Colonic mucosa (tissue), 4 donors: ENCODE results near the gene OR14A2. TPM values are rescaled to one million over a fixed set of nuclear protein-coding genes. Genes with fewer than 3 reads are reported as not detected.
"Not testable (repeated sequence)": the region's sequence is repeated elsewhere in the genome, so short reads cannot be mapped to it uniquely, and the experiment has no call there.

Source experiments
- DNase-seq: peaks from one replicate; pipeline ENCODE4 v3.0.0-alpha.2; 2020
- H3K27ac ChIP-seq: fragments of 200-600 bp; one replicate; pipeline ENCODE4 v1.8.0; 2021
- H3K27me3 ChIP-seq: fragments of 200-600 bp; one replicate; pipeline ENCODE4 v1.8.0; 2021
- H3K36me3 ChIP-seq: fragments of 200-600 bp; one replicate; pipeline ENCODE4 v1.8.0; 2021
- H3K4me1 ChIP-seq: fragments of 200-600 bp; one replicate; pipeline ENCODE4 v1.8.0; 2021; ENCODE audit warnings: mild to moderate bottlenecking
- H3K4me3 ChIP-seq: fragments of 200-600 bp; one replicate; pipeline ENCODE4 v1.8.0; 2021
- H3K9ac ChIP-seq, 2 donors: one replicate each; pipeline ENCODE4 v1.7.0; 2013; ENCODE audit warnings: control low read depth in 2 of 2, low read depth in 2 of 2, low read length in 2 of 2
- H3K9me3 ChIP-seq: fragments of 200-600 bp; one replicate; pipeline ENCODE4 v1.8.0; 2021
- intact Hi-C: fragments of 100-400 bp; cut with DNase I; formaldehyde crosslinking; loops from one replicate; pipeline ENCODE4 v1.14.1; 2022
- total RNA-seq, 2 donors: library from RNA; stranded (reverse); fragmentation: NEBNext Ultra II Directional in 1 of 2; extraction: Animal tissue kit (Norgen Biotek cat#: 25700) in 1 of 2; gene quantifications; one replicate each; pipeline ENCODE4 v1.2.1, GENCODE V29; 2021
- TF ChIP-seq, protein P1 (sequence below): fragments of 200-600 bp; IDR thresholded peaks from one replicate; pipeline ENCODE4 v1.8.0; 2022; ENCODE audit warnings: antibody characterized with exemption, mild to moderate bottlenecking
- donor health status: healthy.
- donor health status: DM: no; HTN: no; CAD: no.
- donor health status: DM: no; HTN: no; CAD: no.

Gene OR14A2
- not detected for total RNA-seq

DNA sequence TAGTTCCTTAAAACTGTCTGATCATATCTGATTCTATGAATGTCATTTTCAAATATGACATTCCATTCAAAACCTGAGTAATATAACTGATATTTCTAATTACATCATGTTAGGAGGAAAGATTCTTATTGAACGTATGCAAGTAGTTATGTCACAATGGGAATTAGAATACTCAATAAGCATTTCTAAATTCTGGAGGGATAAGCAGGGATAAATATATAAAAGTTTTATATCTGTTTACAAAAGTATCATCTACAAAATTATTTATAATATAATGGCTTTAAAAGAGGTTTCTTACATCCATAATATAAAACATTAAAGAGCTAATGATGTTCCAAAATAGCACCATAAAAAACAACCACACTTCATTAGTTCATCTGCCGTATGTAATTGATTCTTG lies at the start of gene OR14A2:
OR14A2 (minus strand) TSS at position 101 of the 400 bp plus-strand sequence.
- Histone ChIP-seq H3K27ac (no peak within 1 kb of the TSS), H3K9me3 (no peaks in the 10 kb centered on the region), H3K9ac (no peak within 1 kb of the TSS), H3K4me1 (no peaks in the 10 kb centered on the region), H3K27me3 (no peaks in the 10 kb centered on the region), H3K36me3 (no peaks in the 10 kb centered on the region), H3K4me3 (no peak within 1 kb of the TSS)
- no peak for DNase-seq
- intact Hi-C loops: no loop called here
- TF ChIP-seq, protein P1, sequence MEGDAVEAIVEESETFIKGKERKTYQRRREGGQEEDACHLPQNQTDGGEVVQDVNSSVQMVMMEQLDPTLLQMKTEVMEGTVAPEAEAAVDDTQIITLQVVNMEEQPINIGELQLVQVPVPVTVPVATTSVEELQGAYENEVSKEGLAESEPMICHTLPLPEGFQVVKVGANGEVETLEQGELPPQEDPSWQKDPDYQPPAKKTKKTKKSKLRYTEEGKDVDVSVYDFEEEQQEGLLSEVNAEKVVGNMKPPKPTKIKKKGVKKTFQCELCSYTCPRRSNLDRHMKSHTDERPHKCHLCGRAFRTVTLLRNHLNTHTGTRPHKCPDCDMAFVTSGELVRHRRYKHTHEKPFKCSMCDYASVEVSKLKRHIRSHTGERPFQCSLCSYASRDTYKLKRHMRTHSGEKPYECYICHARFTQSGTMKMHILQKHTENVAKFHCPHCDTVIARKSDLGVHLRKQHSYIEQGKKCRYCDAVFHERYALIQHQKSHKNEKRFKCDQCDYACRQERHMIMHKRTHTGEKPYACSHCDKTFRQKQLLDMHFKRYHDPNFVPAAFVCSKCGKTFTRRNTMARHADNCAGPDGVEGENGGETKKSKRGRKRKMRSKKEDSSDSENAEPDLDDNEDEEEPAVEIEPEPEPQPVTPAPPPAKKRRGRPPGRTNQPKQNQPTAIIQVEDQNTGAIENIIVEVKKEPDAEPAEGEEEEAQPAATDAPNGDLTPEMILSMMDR: no peak

DNA sequence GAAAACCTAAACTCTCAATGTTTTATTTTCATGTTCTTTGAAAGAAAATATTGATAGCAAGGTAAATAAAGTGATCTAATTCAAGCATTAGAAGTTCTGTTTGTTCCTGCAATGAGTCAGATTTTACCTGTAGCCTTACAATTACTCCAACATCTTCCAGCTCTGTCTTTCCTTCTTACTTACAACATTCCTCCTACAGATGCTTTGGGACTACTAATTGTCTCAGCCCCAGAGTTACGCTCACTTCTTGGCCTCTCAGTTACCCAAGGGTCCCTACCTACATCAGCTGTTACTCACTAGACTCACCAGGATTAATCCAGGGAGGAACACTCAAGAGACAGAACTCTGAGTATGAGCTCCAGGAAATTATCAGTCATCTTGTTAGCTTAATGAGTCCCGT lies 49.6 kb upstream of the OR14A2 start:
- TF ChIP-seq, protein P1: no peak
- Histone ChIP-seq H3K9ac (no peak overlapping the region), H3K4me3 (no peak overlapping the region), H3K36me3 (no peaks in the 10 kb centered on the region), H3K27ac (no peak overlapping the region), H3K9me3 (no peaks in the 10 kb centered on the region), H3K27me3 (no peaks in the 10 kb centered on the region), H3K4me1 (no peaks in the 10 kb centered on the region)
- intact Hi-C loops: no loop called here
- no peak for DNase-seq

DNA sequence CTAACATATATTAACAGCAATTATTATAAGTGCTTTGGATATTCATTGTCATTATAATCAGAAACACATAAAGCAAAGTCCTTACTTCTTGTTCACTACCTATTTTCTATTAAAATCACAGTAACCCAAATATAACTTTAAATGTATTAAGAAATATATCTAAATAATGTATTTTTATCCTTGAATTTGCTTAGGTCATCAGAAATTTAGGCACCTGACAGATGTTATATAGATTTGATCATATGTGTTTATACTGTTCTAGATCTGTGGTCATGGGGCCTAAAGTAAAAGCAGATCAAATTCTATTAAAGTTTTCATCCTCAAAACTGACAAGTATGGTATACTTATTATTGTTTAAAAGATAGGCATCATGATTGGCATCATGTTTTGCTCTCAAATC lies 21.7 kb upstream of the OR14A2 start:
- TF ChIP-seq, protein P1: no peak
- no peaks in the 10 kb centered on the region for H3K9me3 ChIP-seq
- H3K9ac ChIP-seq: no peak overlapping the region
- no peak for DNase-seq
- no peaks in the 10 kb centered on the region for H3K27me3 ChIP-seq
- no peaks in the 10 kb centered on the region for H3K36me3 ChIP-seq
- H3K4me3 ChIP-seq: no peak overlapping the region
- H3K27ac ChIP-seq: no peak overlapping the region
- intact Hi-C loops: no loop called here
- no peaks in the 10 kb centered on the region for H3K4me1 ChIP-seq

DNA sequence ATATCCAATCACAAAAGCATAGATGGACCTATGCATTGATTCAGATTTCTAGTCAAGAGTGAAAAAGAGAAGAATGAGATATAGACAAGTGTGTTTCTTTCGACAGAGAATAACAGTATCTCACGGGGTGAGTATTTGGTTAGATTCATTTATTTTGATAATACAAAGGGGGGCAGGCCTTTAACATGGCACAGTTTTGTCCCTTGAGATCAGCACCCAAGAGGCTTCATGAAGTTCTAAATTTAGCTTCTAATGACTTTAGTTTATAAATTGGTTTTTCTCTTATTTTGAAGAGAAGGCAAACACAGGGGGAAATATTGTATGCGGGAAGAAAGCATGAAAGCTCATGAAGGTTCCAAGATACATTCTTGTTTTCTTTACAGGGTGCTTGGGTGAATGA lies 12.5 kb upstream of the OR14A2 start, which contains the start of gene OR1C1:
OR1C1 (minus strand) TSS at position 101 of the 400 bp plus-strand sequence. CDS start 2,150 bp downstream, outside the sequence.
- H3K4me3 ChIP-seq: no peak within 1 kb of the TSS
- DNase-seq: no peak
- H3K9ac ChIP-seq: no peak within 1 kb of the TSS
- H3K36me3 ChIP-seq: no peaks in the 10 kb centered on the region
- no peaks in the 10 kb centered on the region for H3K4me1 ChIP-seq
- intact Hi-C loops: no loop called here
- H3K27me3 ChIP-seq: no peaks in the 10 kb centered on the region
- no peaks in the 10 kb centered on the region for H3K9me3 ChIP-seq
- no peak within 1 kb of the TSS for H3K27ac ChIP-seq
- TF ChIP-seq, protein P1: no peak

DNA sequence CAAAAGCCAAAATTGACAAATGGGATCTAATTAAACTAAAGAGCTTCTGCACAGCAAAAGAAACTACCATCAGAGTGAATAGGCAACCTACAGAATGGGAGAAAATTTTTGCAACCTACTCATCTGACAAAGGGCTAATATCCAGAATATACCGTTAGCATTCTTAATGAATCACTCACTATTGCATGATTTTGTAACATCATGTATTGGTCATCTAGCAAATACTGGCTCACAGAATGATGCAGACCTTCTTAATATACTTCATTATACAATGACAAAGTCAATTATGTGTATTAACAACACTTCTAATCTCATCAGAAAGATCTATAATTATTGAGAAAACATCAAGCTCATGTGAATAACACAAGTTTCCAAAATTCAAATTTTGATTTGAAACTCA lies 6.4 kb upstream of the OR14A2 start:
- not testable (repeated sequence) for DNase-seq

DNA sequence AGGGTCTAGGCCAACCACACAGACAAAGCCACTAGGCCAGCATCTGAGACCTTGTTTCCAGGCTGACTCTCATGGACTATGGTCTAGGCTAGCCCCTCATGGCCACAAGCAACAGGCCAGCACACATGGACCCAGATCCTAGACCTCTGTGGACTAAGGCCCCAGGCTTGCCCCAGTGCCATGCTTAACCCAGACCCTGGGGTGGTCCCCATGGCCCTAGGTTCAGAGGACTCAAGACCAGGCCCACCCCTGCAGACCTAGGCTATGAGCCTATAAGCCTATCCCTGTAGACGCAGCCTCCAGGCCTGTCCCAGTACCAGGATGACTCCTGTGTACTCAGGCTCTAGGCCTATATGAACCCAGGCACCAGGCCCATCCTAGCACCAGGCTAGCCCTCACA lies 1.9 kb upstream of the OR14A2 start:
- intact Hi-C loops: no loop called here
- TF ChIP-seq, protein P1: no peak
- no peaks in the 10 kb centered on the region for H3K36me3 ChIP-seq
- DNase-seq: no peak
- no peaks in the 10 kb centered on the region for H3K9me3 ChIP-seq
- no peaks in the 10 kb centered on the region for H3K27me3 ChIP-seq
- H3K4me1 ChIP-seq: no peaks in the 10 kb centered on the region
- no peak overlapping the region for H3K27ac ChIP-seq
- no peak overlapping the region for H3K9ac ChIP-seq
- no peak overlapping the region for H3K4me3 ChIP-seq

More for the DNA sequence above, 6.4 kb upstream of the OR14A2 start:
- H3K9ac ChIP-seq, H3K4me3 ChIP-seq, H3K36me3 ChIP-seq, H3K27me3 ChIP-seq, H3K27ac ChIP-seq, intact Hi-C loops, H3K4me1 ChIP-seq, H3K9me3 ChIP-seq: not testable (repeated sequence)
